ENCODE data around the gene HSPB2. TPM values are rescaled to one million over a fixed set of nuclear protein-coding genes. Genes with fewer than 3 reads are reported as not detected.

Gene HSPB2
- total RNA-seq, 1 donor from 2014 or later: not detected

DNA sequence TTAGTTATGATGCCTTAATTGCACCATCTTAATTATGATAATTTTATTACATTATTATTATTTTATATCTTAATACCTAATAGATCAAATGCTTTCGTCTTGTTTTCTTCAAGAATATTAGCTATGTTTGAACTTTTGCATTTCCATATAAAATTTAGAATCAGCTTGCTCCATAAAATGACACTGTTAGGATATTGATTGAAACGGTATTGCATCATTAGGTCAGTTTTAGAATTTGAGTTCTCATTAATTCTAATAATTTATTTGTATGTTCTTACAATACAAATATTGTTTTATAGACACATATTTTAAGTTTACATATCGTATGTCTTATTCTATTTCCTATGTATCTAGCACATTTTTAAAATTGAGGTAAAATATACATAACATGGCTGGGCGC lies 26.5 kb upstream of the HSPB2 start:
- Mint-ChIP-seq H3K27ac (ENCODE audit: unreplicated experiment) (no peak overlapping the region), H3K9me3 (ENCODE audit: unreplicated experiment) (no peaks in the 10 kb centered on the region), H3K4me3 (ENCODE audit: unreplicated experiment) (no peak overlapping the region), H3K27me3 (ENCODE audit: unreplicated experiment) (no peaks in the 10 kb centered on the region), H3K36me3 (ENCODE audit: low read depth, unreplicated experiment) (no peaks in the 10 kb centered on the region), H3K4me1 (ENCODE audit: unreplicated experiment) (no peaks in the 10 kb centered on the region)
- no peak for DNase-seq (ENCODE audit: low spot score)
- TF ChIP-seq CTCF (IDR thresholded peaks at IDR 0.05; ENCODE audit: unreplicated experiment): no peak

DNA sequence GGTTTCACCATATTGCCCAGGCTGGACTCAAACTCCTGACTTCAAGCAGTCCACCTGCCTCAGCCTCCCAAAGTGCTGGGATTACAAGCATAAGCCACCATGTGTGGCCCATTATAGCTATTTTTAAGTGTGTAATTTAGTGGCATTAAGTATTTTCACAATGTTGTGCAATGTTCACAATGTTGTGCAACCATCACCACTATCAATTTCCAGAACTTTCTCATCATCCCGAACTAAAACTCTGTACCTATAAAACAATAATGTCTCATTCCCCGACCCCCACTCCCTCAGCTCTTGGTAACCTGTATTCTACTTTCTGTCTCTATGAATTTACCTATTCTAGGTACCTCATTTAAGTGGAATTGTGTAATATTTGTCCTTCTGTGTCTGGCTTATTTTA lies 25.7 kb upstream of the HSPB2 start:
- H3K27ac Mint-ChIP-seq (ENCODE audit: unreplicated experiment): no peak overlapping the region
- no peak overlapping the region for H3K4me3 Mint-ChIP-seq (ENCODE audit: unreplicated experiment)
- H3K4me1 Mint-ChIP-seq (ENCODE audit: unreplicated experiment): no peaks in the 10 kb centered on the region
- H3K9me3 Mint-ChIP-seq (ENCODE audit: unreplicated experiment): no peaks in the 10 kb centered on the region
- no peak for TF ChIP-seq CTCF (IDR thresholded peaks at IDR 0.05; ENCODE audit: unreplicated experiment)
- H3K27me3 Mint-ChIP-seq (ENCODE audit: unreplicated experiment): no peaks in the 10 kb centered on the region
- no peak for DNase-seq (ENCODE audit: low spot score)
- H3K36me3 Mint-ChIP-seq (ENCODE audit: low read depth, unreplicated experiment): no peaks in the 10 kb centered on the region

DNA sequence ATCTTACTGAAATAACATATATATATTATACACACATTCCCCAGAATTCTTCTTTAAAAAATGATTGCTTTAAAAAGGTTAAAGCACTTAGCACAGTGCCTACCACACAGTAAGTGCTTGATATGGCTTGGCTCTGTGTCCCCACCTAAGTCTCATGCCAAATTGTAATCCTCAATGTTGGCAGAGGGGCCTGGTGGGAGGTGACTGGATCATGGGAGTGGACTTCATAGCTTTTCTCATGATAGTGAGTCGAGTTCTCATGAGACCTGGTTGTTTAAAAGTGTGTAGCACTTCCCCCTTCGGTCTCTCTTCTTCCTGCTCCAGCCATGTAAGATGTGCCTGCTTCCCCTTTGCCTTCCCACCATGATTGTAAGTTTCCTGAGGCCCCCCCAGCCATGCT lies 7.1 kb upstream of the HSPB2 start:
- H3K36me3 Mint-ChIP-seq (ENCODE audit: low read depth, unreplicated experiment): peaks cover 3% of the 10 kb centered on the region
- peak overlapping the region; percentile 48 for H3K27ac Mint-ChIP-seq (ENCODE audit: unreplicated experiment)
- no peak for TF ChIP-seq CTCF (IDR thresholded peaks at IDR 0.05; ENCODE audit: unreplicated experiment)
- H3K27me3 Mint-ChIP-seq (ENCODE audit: unreplicated experiment): no peaks in the 10 kb centered on the region
- no peak overlapping the region for H3K4me3 Mint-ChIP-seq (ENCODE audit: unreplicated experiment)
- DNase-seq (ENCODE audit: low spot score): no peak
- peaks cover 8% of the 10 kb centered on the region for H3K4me1 Mint-ChIP-seq (ENCODE audit: unreplicated experiment)
- peaks cover 6% of the 10 kb centered on the region for H3K9me3 Mint-ChIP-seq (ENCODE audit: unreplicated experiment)

- peaks cover 3% of the 10 kb centered on the region for H3K36me3 Mint-ChIP-seq (ENCODE audit: low read depth, unreplicated experiment)
- H3K4me1 Mint-ChIP-seq (ENCODE audit: unreplicated experiment): peaks cover 11% of the 10 kb centered on the region
- H3K27ac Mint-ChIP-seq (ENCODE audit: unreplicated experiment): no peak overlapping the region
- DNase-seq (ENCODE audit: low spot score): no peak
- peaks cover 5% of the 10 kb centered on the region for H3K27me3 Mint-ChIP-seq (ENCODE audit: unreplicated experiment)
- TF ChIP-seq CTCF (IDR thresholded peaks at IDR 0.05; ENCODE audit: unreplicated experiment): no peak
- peaks cover 6% of the 10 kb centered on the region for H3K9me3 Mint-ChIP-seq (ENCODE audit: unreplicated experiment)
- no peak overlapping the region for H3K4me3 Mint-ChIP-seq (ENCODE audit: unreplicated experiment)
Measured at GRCh38 chr11:111906680-111907079, 5.9 kb upstream of the HSPB2 start.

GRCh38 chr11:111908639-111909305 lies 3.8 kb upstream of the HSPB2 start:
- no peak for TF ChIP-seq CTCF (IDR thresholded peaks at IDR 0.05; ENCODE audit: unreplicated experiment)
- Mint-ChIP-seq H3K27ac (ENCODE audit: unreplicated experiment) (peak overlapping the region; percentile 84), H3K9me3 (ENCODE audit: unreplicated experiment) (peaks cover 6% of the 10 kb centered on the region), H3K4me3 (ENCODE audit: unreplicated experiment) (no peak overlapping the region), H3K27me3 (ENCODE audit: unreplicated experiment) (peaks cover 6% of the 10 kb centered on the region), H3K36me3 (ENCODE audit: low read depth, unreplicated experiment) (peaks cover 3% of the 10 kb centered on the region), H3K4me1 (ENCODE audit: unreplicated experiment) (peaks cover 11% of the 10 kb centered on the region)
- no peak for DNase-seq (ENCODE audit: low spot score)

Data from endothelial cell (in vitro differentiated cells).